ENCODE results near the gene KCNQ2.

KCNQ2 gene

GRCh38 chr20:63369024-63369530, 103.4 kb downstream of the KCNQ2 start:
- no peak overlapping the region for H3K9ac ChIP-seq (ENCODE audit: low read depth, low read length)
- no peak overlapping the region for H3K4me3 ChIP-seq (ENCODE audit: low read length)
- H3K4me1 ChIP-seq (ENCODE audit: control insufficient read depth, insufficient read depth, low read length), result no peaks in the 10 kb centered on the region
- no peaks in the 10 kb centered on the region for H3K36me3 ChIP-seq (ENCODE audit: insufficient read depth, low read length)
- no peak overlapping the region for H3K4me2 ChIP-seq (ENCODE audit: low read length)
- peaks cover 31% of the 10 kb centered on the region for H3K27me3 ChIP-seq (ENCODE audit: control insufficient read depth, insufficient read depth, low read length)
- H3K9me3 ChIP-seq (replicated peaks; ENCODE audit: low read length), result no peaks in the 10 kb centered on the region

GRCh38 chr20:63368151-63368550, 104.3 kb downstream of the KCNQ2 start:
- peaks cover 33% of the 10 kb centered on the region for H3K27me3 ChIP-seq (ENCODE audit: control insufficient read depth, insufficient read depth, low read length)
- no peaks in the 10 kb centered on the region for H3K4me1 ChIP-seq (ENCODE audit: control insufficient read depth, insufficient read depth, low read length)
- no peaks in the 10 kb centered on the region for H3K36me3 ChIP-seq (ENCODE audit: insufficient read depth, low read length)
- H3K4me2 ChIP-seq (ENCODE audit: low read length), result no peak overlapping the region
- H3K4me3 ChIP-seq (ENCODE audit: low read length), result no peak overlapping the region
- H3K9me3 ChIP-seq (replicated peaks; ENCODE audit: low read length), result no peaks in the 10 kb centered on the region
- no peak overlapping the region for H3K9ac ChIP-seq (ENCODE audit: low read depth, low read length)

- H3K9me3 ChIP-seq (replicated peaks; ENCODE audit: low read length), result no peaks in the 10 kb centered on the region
- H3K4me2 ChIP-seq (ENCODE audit: low read length), result no peak overlapping the region
- H3K27me3 ChIP-seq (ENCODE audit: control insufficient read depth, insufficient read depth, low read length), result peaks cover 35% of the 10 kb centered on the region
- H3K4me1 ChIP-seq (ENCODE audit: control insufficient read depth, insufficient read depth, low read length), result no peaks in the 10 kb centered on the region
- H3K9ac ChIP-seq (ENCODE audit: low read depth, low read length), result no peak overlapping the region
- no peak overlapping the region for H3K4me3 ChIP-seq (ENCODE audit: low read length)
- no peaks in the 10 kb centered on the region for H3K36me3 ChIP-seq (ENCODE audit: insufficient read depth, low read length)
These were observed 104.9 kb downstream of the KCNQ2 start for GRCh38 chr20:63367446-63368055.

GRCh38 chr20:63366390-63367365, 105.8 kb downstream of the KCNQ2 start:
- H3K27me3 ChIP-seq (ENCODE audit: control insufficient read depth, insufficient read depth, low read length), result peaks cover 37% of the 10 kb centered on the region

GRCh38 chr20:63365601-63366389, 106.7 kb downstream of the KCNQ2 start:
- Histone ChIP-seq H3K36me3 (ENCODE audit: insufficient read depth, low read length) (no peaks in the 10 kb centered on the region), H3K9me3 (replicated peaks; ENCODE audit: low read length) (no peaks in the 10 kb centered on the region), H3K4me1 (ENCODE audit: control insufficient read depth, insufficient read depth, low read length) (no peaks in the 10 kb centered on the region), H3K4me3 (ENCODE audit: low read length) (no peak overlapping the region), H3K4me2 (ENCODE audit: low read length) (no peak overlapping the region), H3K27me3 (ENCODE audit: control insufficient read depth, insufficient read depth, low read length) (peaks cover 31% of the 10 kb centered on the region), H3K9ac (ENCODE audit: low read depth, low read length) (no peak overlapping the region)

More at GRCh38 chr20:63366390-63367365, 105.8 kb downstream of the KCNQ2 start:
- Histone ChIP-seq H3K4me2 (ENCODE audit: low read length) (no peak overlapping the region), H3K36me3 (ENCODE audit: insufficient read depth, low read length) (no peaks in the 10 kb centered on the region), H3K9me3 (replicated peaks; ENCODE audit: low read length) (no peaks in the 10 kb centered on the region), H3K4me3 (ENCODE audit: low read length) (no peak overlapping the region), H3K9ac (ENCODE audit: low read depth, low read length) (no peak overlapping the region), H3K4me1 (ENCODE audit: control insufficient read depth, insufficient read depth, low read length) (no peaks in the 10 kb centered on the region)

- H3K9me3 ChIP-seq (replicated peaks; ENCODE audit: low read length), result no peaks in the 10 kb centered on the region
- no peaks in the 10 kb centered on the region for H3K4me1 ChIP-seq (ENCODE audit: control insufficient read depth, insufficient read depth, low read length)
- peaks cover 28% of the 10 kb centered on the region for H3K27me3 ChIP-seq (ENCODE audit: control insufficient read depth, insufficient read depth, low read length)
- H3K36me3 ChIP-seq (ENCODE audit: insufficient read depth, low read length), result no peaks in the 10 kb centered on the region
- H3K4me2 ChIP-seq (ENCODE audit: low read length), result no peak overlapping the region
- no peak overlapping the region for H3K9ac ChIP-seq (ENCODE audit: low read depth, low read length)
- no peak overlapping the region for H3K4me3 ChIP-seq (ENCODE audit: low read length)
These were observed 107.5 kb downstream of the KCNQ2 start for GRCh38 chr20:63364801-63365585.

- H3K36me3 ChIP-seq (ENCODE audit: insufficient read depth, low read length), result no peaks in the 10 kb centered on the region
- H3K9ac ChIP-seq (ENCODE audit: low read depth, low read length), result no peak overlapping the region
- no peak overlapping the region for H3K4me3 ChIP-seq (ENCODE audit: low read length)
- H3K4me2 ChIP-seq (ENCODE audit: low read length), result no peak overlapping the region
- peaks cover 28% of the 10 kb centered on the region for H3K27me3 ChIP-seq (ENCODE audit: control insufficient read depth, insufficient read depth, low read length)
- H3K4me1 ChIP-seq (ENCODE audit: control insufficient read depth, insufficient read depth, low read length), result no peaks in the 10 kb centered on the region
- H3K9me3 ChIP-seq (replicated peaks; ENCODE audit: low read length), result no peaks in the 10 kb centered on the region
These were observed 108.4 kb downstream of the KCNQ2 start for GRCh38 chr20:63363981-63364561.

GRCh38 chr20:63363013-63363957, 109.2 kb downstream of the KCNQ2 start:
- peaks cover 28% of the 10 kb centered on the region for H3K27me3 ChIP-seq (ENCODE audit: control insufficient read depth, insufficient read depth, low read length)
- H3K4me3 ChIP-seq (ENCODE audit: low read length), result no peak overlapping the region

GRCh38 chr20:63362436-63363009, 109.9 kb downstream of the KCNQ2 start:
- H3K4me1 ChIP-seq (ENCODE audit: control insufficient read depth, insufficient read depth, low read length), result no peaks in the 10 kb centered on the region
- H3K9ac ChIP-seq (ENCODE audit: low read depth, low read length), result no peak overlapping the region
- H3K27me3 ChIP-seq (ENCODE audit: control insufficient read depth, insufficient read depth, low read length), result peaks cover 28% of the 10 kb centered on the region
- no peak overlapping the region for H3K4me3 ChIP-seq (ENCODE audit: low read length)
- no peaks in the 10 kb centered on the region for H3K36me3 ChIP-seq (ENCODE audit: insufficient read depth, low read length)
- H3K4me2 ChIP-seq (ENCODE audit: low read length), result no peak overlapping the region
- no peaks in the 10 kb centered on the region for H3K9me3 ChIP-seq (replicated peaks; ENCODE audit: low read length)

More at GRCh38 chr20:63363013-63363957, 109.2 kb downstream of the KCNQ2 start:
- no peak overlapping the region for H3K4me2 ChIP-seq (ENCODE audit: low read length)
- no peaks in the 10 kb centered on the region for H3K9me3 ChIP-seq (replicated peaks; ENCODE audit: low read length)
- H3K4me1 ChIP-seq (ENCODE audit: control insufficient read depth, insufficient read depth, low read length), result no peaks in the 10 kb centered on the region
- H3K9ac ChIP-seq (ENCODE audit: low read depth, low read length), result no peak overlapping the region
- no peaks in the 10 kb centered on the region for H3K36me3 ChIP-seq (ENCODE audit: insufficient read depth, low read length)

All from skeletal muscle satellite cell (primary cell).